ENCODE results near the gene AURKA.
"Not testable (repeated sequence)": the region's sequence is repeated elsewhere in the genome, so short reads cannot be mapped to it uniquely, and the experiment has no call there.

Gene AURKA

GRCh38 chr20:56420940-56421688 lies 29.1 kb upstream of the AURKA start:
- DNase-seq (ENCODE audit: low spot score) = peak; percentile 28

GRCh38 chr20:56420028-56420427 lies 28.0 kb upstream of the AURKA start:
- no peak for DNase-seq (ENCODE audit: low spot score)

- DNase-seq (ENCODE audit: low spot score) = no peak
These were observed 26.4 kb upstream of the AURKA start for GRCh38 chr20:56418385-56418861.

- peak; percentile 53 for DNase-seq (ENCODE audit: low spot score)
These were observed 25.9 kb upstream of the AURKA start for GRCh38 chr20:56417911-56418310.

- no peak for DNase-seq (ENCODE audit: low spot score)
These were observed 25.4 kb upstream of the AURKA start for GRCh38 chr20:56417402-56417801.

- DNase-seq (ENCODE audit: low spot score) = no peak
These were observed 23.1 kb upstream of the AURKA start for GRCh38 chr20:56414842-56415765.

GRCh38 chr20:56412949-56413348 lies 20.9 kb upstream of the AURKA start:
- DNase-seq (ENCODE audit: low spot score) = no peak

- no peak for DNase-seq (ENCODE audit: low spot score)
These were observed 20.4 kb upstream of the AURKA start for GRCh38 chr20:56412473-56412790.

GRCh38 chr20:56411759-56412472 lies 19.9 kb upstream of the AURKA start, which contains the start of gene CASS4:
Gene CASS4, plus strand, starts transcription at chr20:56412260. Its CDS starts 199 bp downstream, at chr20:56412459.
- DNase-seq (ENCODE audit: low spot score) = peak; percentile 31

- DNase-seq (ENCODE audit: low spot score) = not testable (repeated sequence)
These were observed 19.3 kb upstream of the AURKA start for GRCh38 chr20:56411287-56411686.

GRCh38 chr20:56409956-56410355 lies 17.9 kb upstream of the AURKA start:
- no peak for DNase-seq (ENCODE audit: low spot score)

- DNase-seq (ENCODE audit: low spot score) = no peak
These were observed 17.5 kb upstream of the AURKA start for GRCh38 chr20:56409521-56409920.

GRCh38 chr20:56406910-56407309 lies 14.9 kb upstream of the AURKA start:
- no peak for DNase-seq (ENCODE audit: low spot score)

GRCh38 chr20:56405356-56405755 lies 13.3 kb upstream of the AURKA start:
- DNase-seq (ENCODE audit: low spot score) = not testable (repeated sequence)

GRCh38 chr20:56403465-56403864 lies 11.4 kb upstream of the AURKA start:
- no peak for DNase-seq (ENCODE audit: low spot score)

GRCh38 chr20:56400001-56400640 lies 8.1 kb upstream of the AURKA start:
- DNase-seq (ENCODE audit: low spot score) = peak; percentile 65

GRCh38 chr20:56395166-56395565 lies 3.2 kb upstream of the AURKA start:
- no peak for DNase-seq (ENCODE audit: low spot score)

- no peak for DNase-seq (ENCODE audit: low spot score)
These were observed 1.6 kb upstream of the AURKA start for GRCh38 chr20:56393653-56394052.

- peak; percentile 16 for DNase-seq (ENCODE audit: low spot score)
These were observed 967 bp upstream of the AURKA start for GRCh38 chr20:56392881-56393482.

- peak; percentile 10 for DNase-seq (ENCODE audit: low spot score)
These were observed 351 bp downstream of the AURKA start for GRCh38 chr20:56391596-56392131.

- no peak for DNase-seq (ENCODE audit: low spot score)
These were observed 978 bp downstream of the AURKA start for GRCh38 chr20:56391037-56391436.

Data from kidney tubule cell (primary cell).